ENCODE measurements around the gene AKAP13. TPM values are rescaled to one million over a fixed set of nuclear protein-coding genes. Genes with fewer than 3 reads are reported as not detected.
"Not testable (repeated sequence)": the region's sequence is repeated elsewhere in the genome, so short reads cannot be mapped to it uniquely, and the experiment has no call there.

Gene AKAP13
- polyA plus RNA-seq, 3 donors, result 42.2 to 83.3 (median 49.0) TPM

DNA sequence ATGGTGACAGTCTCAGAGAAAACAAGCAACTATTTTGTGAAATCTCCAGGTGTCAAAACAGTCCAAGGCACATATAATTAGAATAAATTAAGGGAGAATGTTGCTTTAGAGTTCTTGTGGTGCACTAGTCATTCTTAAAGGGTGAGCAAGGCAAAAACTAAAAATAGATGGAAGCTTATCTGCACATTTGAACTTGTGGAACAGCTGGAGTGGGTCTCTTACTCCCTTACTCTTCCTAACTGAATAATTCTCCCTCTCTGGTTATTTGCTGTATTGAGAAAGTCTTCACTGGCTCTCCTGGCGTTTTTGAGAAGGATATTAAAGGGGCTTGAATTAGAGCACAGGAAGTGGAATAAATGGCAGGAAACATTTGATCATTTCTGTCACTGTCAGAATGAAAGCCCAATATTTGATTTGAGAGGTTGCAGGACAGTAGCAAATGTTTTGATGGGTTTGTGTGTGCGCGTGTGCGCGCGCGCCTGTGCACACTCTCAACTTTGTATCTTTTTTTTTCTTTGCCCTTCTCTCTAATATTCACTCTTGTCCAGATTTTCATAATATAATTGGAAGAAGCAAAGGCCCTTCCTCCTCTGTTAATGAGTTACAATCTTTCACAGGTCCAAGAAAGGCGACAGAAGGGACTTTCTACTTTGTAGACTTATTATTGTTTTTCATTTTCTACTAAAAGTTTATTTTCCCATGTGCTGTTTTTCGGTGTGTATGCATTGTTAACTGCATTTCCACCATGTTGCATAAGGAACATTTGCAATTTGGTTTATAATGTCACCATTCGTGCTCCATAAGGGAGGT, 40.9 kb downstream of the AKAP13 start:
- WGBS, 3 donors, result 70 to 86% (median 77%) methylated on average over 10 of the region's 10 CpGs
- no peak overlapping the region for H3K27ac ChIP-seq (ENCODE audit: low read depth, low read length)

DNA sequence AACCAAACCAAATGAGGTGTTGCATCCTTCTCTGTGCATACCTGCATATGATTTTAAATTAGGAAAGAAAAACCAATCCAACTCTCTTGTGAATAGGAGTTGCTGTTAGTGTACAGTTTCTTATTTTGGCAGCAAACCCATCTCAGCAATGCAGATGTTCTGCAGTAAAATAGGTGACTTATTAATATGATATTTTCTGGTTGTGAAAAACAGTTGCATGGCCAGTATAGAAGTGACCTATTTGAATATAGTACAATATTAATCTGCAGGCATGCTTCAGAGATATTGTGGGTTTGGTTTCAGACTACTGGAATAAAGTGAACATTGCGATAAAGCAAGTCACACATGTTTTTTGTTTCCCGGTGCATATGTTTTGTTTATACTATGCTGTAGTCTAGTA, 42.2 kb downstream of the AKAP13 start:
- 50 to 99% (median 94%) methylated on average over 2 of the region's 2 CpGs for WGBS, 3 donors
- no peak overlapping the region for H3K27ac ChIP-seq (ENCODE audit: low read depth, low read length)

DNA sequence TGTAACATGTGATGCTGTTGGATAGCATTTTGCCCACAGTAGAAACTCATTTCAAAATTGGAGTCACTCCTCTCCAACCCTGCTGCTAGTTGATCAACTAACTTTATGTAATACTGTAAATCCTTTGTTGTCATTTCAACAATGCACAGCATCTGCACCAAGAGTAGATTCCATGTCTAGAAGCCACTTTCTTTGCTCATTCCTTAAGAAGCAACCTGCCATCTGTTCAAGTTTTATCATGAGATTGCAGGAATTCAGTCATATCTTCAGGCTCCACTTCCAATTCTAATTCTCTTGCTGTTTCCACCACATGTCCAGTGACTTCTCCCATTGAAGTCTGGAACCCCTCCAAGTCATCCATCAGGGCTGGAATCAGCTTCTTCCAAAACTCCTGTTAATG, 42.9 kb downstream of the AKAP13 start:
- no peak overlapping the region for H3K27ac ChIP-seq (ENCODE audit: low read depth, low read length)

DNA sequence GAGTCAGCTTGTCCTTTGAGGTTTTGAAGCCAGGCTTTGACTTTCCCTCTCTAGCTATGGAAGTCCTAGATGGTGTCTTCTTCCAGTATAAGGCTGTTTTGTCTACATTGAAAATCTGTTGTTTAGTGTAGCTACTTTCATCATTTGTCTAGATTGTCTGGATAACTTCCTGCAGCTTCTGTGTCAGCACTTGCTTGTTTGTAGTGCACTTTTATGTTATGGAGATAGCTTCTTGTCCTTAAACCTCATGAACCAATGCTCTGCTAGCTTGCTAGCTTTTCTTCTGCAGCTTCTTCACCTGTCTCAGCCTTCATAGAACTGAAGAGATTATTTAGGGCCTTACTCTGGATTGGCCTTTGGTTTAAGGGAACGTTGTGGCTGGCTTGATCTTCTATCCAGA, 43.8 kb downstream of the AKAP13 start:
- no peak overlapping the region for H3K27ac ChIP-seq (ENCODE audit: low read depth, low read length)
- WGBS, 3 donors, result 86 to 91% (median 90%) methylated on average over 1 of the region's 1 CpG

DNA sequence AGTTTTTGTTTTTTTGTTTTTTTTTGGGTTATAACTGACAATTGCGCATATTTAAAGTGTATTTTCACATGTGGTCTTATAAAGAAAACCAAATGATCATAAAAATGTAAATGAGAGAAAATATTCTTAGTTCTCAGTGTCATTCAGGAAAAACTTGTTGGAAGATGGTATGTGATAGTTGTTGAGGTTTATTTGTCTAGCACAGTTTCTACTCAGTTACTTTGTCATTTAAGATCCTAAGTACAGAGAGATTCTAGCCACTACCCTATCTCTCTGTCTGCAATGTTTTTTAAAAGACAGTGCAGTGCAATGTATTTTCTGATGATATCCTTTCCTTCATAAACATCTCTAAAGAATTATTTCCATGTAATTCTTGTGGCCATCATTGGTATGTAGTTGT, 46.1 kb downstream of the AKAP13 start:
- WGBS, 3 donors, result 95 to 100% (median 100%) methylated on average over 1 of the region's 1 CpG

DNA sequence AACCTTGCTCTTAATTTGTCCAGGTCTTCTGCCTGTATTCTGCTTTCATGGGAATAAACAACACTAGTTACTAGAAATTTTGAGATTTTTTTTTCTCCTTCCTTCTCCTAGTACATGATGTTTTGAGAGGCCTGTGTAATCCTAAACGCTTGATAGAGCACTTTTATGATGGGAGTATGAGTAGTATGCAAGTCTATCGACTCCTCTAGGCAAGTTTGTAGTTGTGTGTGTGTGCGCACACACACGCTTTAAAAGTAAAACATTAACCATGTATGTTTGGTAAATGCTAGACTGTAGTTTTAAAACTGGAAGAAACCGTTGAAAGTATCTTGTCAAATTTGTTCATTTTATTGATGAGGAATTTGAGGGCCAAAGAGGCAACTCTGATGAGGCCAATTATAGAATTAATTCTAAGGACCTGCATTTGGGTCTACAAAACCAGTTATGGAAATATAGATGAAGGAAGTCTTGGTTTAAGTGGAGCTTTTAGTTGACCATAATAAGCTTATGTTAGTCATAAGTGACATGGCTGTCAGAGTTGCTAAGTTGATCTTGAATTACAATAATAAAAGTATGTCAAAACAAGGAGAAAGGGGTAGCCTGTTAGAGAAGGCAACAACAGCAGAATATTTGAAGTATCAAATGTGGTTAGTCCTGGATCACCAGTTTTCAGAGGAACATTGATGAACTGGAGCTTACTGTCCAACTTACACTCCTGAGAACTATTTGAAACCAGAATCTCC, 47.1 kb downstream of the AKAP13 start:
- 75 to 98% (median 94%) methylated on average over 5 of the region's 5 CpGs for WGBS, 3 donors
- no peak overlapping the region for H3K27ac ChIP-seq (ENCODE audit: low read depth, low read length)

More for the DNA sequence above, 46.1 kb downstream of the AKAP13 start:
- H3K27ac ChIP-seq (ENCODE audit: low read depth, low read length), result no peak overlapping the region

DNA sequence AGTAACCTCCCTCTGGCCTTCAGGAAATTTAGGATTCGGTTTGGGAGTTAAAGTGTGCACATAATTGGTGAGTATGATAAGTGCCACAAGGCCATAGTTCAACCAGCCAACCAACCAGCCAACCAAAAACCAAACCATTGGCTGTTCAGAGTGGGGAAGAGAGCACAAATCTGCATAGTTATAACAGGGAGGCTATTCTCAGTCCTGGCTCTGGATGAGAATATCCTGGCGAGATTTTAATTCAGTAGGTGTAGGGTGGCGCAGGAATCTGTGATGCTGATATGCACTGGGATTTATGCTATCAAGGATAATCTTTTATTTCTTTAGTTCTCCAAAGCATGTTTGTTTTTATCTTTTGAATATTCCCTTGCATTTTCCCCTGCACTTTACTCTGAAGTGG, 49.1 kb downstream of the AKAP13 start:
- no peak overlapping the region for H3K27ac ChIP-seq (ENCODE audit: low read depth, low read length)
- WGBS, 3 donors, result 97 to 99% (median 98%) methylated on average over 3 of the region's 3 CpGs

DNA sequence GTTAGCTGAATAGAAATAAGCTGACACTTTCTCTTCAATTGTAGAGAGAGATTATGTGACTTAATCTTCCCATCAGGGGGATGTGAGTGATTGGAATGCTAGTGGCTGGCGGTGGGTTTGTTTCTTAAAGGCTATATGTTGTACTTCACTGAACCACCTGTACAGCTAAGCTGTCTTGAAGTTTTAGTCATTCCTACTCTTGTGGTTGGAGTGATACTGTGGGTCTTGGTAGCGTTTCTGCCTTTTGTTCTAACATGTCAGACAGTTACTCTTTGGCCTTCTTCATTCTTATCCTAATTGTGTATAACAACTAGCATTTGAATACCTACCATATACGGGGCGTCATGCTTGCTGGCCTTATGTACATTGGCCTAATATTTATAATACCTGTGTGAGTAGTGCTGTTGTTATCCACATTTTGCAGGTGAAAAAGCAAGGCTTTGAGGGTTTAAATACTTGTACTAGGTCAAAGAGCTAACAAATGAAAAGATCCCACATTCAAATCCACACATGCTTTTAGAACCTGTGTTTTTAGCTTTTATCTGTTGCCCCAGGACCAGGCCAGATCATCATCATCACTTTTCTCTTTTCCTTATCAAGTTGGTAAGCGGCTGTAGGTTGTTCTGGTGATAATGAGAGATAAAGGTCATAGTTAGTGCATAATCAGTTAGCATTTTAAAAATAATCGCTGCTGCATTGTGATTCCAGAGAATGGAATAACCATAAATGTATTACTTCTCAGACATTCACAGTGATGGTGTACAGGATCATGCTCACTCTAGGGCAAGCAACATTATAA, 50.2 kb downstream of the AKAP13 start:
- WGBS, 3 donors, result 81 to 94% (median 91%) methylated on average over 6 of the region's 6 CpGs
- H3K27ac ChIP-seq (ENCODE audit: low read depth, low read length), result no peak overlapping the region

DNA sequence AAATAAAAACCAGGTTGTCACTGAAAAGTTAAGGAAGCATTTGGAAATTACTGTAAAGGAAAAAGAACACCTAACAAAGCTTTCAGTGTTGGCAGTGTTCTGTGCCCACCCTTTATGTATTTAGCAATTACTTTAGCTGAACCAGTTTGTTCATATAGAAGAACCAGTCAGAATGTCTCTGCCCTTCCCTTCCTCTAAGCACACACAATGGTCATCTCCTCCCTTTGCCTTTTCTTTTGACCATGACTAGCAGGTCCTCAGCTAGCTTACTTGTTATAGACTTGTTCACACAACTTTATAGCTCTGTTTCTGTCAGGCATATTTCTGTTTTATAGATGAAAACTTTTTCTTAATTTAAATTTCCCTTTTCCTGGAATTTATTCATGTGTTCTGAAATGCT, 59.6 kb downstream of the AKAP13 start:
- no peak overlapping the region for H3K27ac ChIP-seq (ENCODE audit: low read depth, low read length)

DNA sequence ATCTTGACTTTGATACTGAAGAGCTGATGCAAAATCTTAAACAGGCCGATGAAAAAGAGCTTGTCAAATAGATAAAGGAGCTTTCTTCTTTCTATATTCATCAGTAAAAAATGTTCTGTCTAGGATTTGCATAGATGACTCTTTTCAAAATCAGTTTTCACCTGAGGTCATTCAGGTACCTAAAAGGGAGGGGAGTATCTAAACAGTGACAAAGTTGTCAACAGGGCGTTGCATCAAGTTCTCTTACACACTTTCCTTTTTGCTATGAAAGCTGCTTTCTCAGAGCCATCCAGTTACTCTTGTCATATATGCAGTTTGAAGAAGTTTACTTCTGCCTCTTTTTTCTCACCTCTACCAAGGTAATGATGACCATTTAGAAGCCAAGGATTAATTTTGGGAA, 60.0 kb downstream of the AKAP13 start:
- no peak overlapping the region for H3K27ac ChIP-seq (ENCODE audit: low read depth, low read length)
- 77 to 92% (median 89%) methylated on average over 2 of the region's 2 CpGs for WGBS, 3 donors

DNA sequence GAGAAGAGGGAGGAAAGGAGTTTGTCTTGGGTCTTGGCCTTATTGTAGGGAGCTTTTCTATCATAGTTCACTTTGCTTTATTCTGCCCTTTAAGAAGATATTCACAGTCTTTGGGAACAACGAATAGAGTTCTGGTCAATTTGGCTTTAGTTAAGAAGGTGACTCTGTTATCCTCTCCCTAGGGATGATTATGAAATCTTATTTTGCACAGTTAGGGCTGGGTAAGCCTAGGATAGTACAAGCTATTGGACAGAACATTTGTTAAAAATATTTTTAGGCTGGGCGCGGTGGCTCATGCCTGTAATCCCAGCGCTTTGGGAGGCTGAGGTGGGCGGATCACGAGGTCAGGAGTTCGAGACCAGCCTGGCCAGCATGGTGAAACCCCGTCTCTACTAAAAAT, 61.5 kb downstream of the AKAP13 start:
- WGBS, 3 donors, result 85 to 89% (median 86%) methylated on average over 6 to 7 of the region's 8 CpGs
- H3K27ac ChIP-seq (ENCODE audit: low read depth, low read length), result not testable (repeated sequence)

DNA sequence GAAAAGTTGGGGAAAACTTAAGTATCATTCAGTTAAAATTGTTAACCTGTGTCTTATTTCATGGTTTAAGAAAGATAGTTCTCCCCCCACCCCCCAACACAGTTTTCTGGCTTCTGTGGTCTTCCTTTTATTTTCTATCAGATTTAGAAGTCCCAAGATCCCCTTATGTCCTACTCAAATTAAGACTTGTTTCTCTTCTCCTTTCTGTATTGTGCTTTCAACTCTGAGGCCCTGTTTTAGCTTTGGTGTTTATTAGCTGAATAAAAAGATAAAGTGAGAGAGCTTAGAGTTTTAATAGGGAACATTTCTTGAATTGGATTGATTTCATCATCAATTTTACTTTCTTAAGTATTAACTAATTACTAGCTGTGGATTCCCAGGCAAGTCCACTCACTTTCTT, 62.6 kb downstream of the AKAP13 start:
- no peak overlapping the region for H3K27ac ChIP-seq (ENCODE audit: low read depth, low read length)

DNA sequence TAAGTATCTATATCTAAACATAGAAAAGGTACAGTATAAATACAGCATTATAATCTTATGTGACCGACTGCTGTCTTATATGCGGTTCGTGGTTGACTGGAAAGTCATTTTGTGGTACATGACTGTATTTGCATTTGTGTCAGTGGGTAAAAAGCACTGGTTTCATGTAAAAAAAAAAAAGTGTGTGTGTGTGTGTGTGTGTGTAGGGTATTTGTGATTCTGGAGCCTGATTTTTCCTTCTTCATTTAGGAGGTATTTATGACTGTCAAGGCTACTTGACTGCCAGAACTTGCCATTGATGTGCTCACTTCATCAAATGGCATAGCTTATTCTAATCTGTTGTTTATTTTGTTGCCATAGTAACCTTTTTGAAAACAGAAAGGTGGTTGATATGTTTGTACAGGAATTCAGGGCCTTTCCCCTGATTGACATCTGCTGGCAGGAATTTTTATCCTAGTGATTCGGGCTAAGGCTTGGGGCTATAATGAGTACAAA, 63.2 kb downstream of the AKAP13 start:
- no peak overlapping the region for H3K27ac ChIP-seq (ENCODE audit: low read depth, low read length)
- 37 to 83% (median 74%) methylated on average over 4 of the region's 4 CpGs for WGBS, 3 donors

DNA sequence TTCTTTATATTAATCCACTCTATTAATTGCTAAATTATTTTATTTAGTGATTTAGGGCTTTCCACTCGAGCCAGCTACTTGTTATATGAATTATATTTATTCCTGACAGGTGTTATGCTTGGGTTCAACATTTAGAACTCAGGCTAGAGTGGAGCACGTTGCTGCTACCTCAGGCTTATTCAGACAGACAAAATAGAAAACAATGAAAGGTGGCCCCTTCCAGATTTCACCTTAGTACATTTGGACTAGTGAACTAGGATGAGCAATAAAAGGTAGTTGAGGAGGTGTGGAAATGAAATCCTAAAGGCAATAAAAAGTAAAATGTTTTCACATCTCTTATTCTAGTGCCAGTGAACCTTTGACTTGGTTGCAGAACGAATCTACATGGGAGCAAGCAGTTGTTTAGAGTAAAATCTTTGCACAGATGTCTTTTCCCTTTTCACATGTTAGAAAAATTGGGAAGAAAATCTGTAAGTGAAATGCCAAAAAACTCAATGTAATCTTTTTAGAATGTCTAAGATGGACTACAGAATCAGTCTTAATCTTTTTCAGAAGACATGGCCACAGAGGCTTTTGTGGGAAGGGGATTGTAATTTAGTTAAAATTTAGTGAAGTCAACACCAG, 63.8 kb downstream of the AKAP13 start:
- 36 to 54% (median 48%) methylated on average over 3 of the region's 3 CpGs for WGBS, 3 donors

DNA sequence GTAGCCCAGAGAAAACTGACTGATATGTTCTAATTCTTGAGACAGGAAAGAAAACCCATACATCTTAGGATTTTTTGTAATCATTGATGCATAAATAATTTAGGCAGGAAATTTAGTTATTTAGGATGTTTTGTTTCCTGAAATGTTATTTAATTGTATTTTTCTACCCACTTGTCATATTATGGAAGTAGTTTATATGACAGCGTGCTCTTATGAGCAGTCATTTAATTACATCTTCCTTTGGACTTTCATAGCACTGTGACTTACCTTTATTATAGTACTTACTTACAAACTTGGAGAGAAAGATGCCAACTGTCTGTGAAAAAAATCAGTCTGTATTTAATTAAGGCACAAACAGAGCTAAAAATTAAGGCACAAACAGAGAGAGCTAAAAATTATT, 65.0 kb downstream of the AKAP13 start:
- WGBS, 3 donors, result 94 to 100% (median 95%) methylated on average over 1 of the region's 1 CpG
- no peak overlapping the region for H3K27ac ChIP-seq (ENCODE audit: low read depth, low read length)

More for the DNA sequence above, 63.8 kb downstream of the AKAP13 start:
- no peak overlapping the region for H3K27ac ChIP-seq (ENCODE audit: low read depth, low read length)

DNA sequence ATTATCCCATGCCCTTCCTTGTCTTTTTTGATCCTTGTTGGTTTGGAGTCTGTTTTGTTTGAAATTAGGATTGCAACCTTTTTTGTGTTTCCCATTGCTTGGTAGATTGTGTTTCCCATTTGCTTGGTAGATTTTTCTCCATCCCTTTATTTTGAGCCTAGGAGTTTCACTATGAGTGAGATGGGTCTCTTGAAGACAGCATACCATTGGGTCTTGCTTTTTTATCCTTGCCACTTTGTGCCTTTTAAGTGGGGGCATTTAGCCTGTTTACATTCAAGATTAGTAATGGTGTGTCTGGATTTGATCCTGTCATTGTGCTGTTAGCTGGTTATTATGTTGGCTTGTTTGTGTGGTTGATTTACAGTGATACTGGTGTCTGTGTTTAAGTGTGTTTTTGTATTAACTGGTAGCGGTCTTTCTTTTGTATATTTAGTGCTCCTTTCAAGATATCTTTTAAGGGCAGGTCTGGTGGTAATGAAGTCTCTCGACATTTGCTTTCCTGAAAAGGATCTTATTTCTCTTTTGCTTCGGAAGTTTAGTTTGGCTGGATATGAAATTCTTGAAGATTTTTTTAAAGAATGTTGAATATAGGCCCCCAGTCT, 70.8 kb downstream of the AKAP13 start:
- H3K27ac ChIP-seq (ENCODE audit: low read depth, low read length), result no peak overlapping the region
- 95 to 98% (median 96%) methylated on average over 3 of the region's 3 CpGs for WGBS, 3 donors

DNA sequence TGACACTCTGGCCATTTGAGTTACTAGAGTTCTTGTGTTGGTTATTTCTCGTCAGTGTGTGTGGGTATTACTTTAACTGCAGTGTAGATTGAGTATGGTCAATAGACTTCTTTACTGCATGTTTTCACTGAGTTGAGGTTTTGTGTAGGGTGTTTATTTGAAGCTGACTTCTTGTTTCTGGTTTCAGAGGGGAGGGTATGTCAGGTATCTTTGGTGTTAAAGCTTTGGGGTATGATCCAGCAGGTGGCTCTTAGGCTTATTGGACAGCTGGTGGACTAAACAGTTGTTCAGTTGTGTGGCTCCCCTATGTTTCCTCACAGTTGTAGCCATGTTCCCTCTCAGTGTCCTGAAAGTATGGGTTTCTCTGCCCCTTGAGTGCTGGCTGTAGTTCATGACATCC, 72.0 kb downstream of the AKAP13 start:
- no peak overlapping the region for H3K27ac ChIP-seq (ENCODE audit: low read depth, low read length)
- WGBS, 3 donors, result 90 to 100% (median 94%) methylated on average over 1 of the region's 1 CpG

DNA sequence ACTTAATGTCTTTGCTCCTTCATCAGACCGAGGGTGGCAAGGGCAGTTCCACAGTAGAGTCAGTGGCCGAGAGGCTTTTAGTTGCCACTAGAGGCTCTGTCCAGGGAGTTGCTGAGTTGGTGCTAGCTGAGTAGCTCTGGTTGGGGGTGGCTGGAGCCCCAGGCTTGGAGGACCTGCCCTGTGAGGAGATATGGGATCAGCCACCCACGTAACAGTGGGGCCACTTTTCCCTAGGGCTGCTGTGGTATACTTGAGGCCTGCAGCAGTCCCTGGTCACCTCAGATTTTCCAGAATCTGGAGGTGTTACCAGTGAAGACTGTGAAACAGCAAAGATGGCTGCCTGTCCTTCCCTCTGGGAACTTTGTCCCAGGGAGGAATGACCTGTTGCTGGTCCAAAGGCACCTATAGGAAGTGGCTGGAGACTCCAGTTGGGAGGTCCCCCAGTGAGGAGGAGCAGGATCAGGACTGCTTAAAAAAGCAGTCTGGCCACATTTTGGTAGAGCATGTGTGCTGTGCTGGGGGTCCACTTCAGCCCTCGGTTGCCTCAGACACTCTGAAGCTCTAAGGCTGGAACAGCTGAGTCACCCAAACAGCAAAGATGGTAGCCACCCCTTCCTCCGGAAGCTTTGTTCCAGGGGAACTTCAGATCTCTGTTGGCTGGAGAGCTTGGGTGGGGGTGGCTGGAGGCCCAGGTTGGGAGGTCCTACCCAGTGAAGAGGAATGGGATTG, 72.9 kb downstream of the AKAP13 start:
- WGBS, 3 donors, result 89 to 94% (median 94%) methylated on average over 5 of the region's 5 CpGs
- H3K27ac ChIP-seq (ENCODE audit: low read depth, low read length), result no peak overlapping the region

All from adipose tissue (tissue), 3 donors.